LNCAP (cell line): ENCODE measurements around the gene KIF4A.
A peak's percentile ranks its signal among the peaks of the same experiment; 100 is the strongest.

Source experiments
- TF ChIP-seq, protein P1 (sequence below): fragments of 450-650 bp; IDR thresholded peaks from 2 replicates; pipeline ENCODE4 v1.5.1; 2017; ENCODE audit warnings: mild to moderate bottlenecking

Gene KIF4A

DNA sequence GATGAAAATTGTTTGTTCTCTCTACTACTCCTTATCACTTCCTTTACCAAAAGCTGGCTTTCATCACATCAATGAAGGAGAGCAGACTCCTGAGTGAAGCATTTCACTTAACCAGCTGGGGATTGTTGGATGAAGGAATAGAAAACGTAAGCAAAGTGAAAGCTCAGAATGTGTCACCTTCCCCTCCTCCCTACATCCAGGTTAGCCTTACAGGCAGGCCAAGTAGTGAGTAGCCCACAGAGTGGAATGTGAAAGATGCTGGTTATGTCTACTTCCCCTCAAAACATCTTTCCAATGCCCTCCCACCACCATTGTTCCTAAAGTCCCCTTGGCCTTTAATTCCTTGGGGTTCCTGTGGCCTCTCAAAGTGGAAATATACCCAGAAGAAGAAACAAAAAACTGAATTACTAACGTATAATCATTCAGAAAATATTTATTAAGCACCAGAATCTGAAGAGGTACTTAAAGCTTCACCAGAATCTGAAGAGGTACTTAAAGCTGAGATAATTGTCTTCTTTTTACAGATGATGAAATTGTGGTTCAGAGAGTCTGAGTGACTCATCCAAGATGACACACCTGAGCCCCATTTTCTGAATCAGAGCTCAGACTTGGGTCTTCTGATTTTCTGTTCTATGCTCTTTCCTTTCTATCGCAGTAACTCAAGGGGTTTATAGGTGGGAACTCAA is 36.4 kb upstream of the KIF4A start:
- TF ChIP-seq, protein P1, sequence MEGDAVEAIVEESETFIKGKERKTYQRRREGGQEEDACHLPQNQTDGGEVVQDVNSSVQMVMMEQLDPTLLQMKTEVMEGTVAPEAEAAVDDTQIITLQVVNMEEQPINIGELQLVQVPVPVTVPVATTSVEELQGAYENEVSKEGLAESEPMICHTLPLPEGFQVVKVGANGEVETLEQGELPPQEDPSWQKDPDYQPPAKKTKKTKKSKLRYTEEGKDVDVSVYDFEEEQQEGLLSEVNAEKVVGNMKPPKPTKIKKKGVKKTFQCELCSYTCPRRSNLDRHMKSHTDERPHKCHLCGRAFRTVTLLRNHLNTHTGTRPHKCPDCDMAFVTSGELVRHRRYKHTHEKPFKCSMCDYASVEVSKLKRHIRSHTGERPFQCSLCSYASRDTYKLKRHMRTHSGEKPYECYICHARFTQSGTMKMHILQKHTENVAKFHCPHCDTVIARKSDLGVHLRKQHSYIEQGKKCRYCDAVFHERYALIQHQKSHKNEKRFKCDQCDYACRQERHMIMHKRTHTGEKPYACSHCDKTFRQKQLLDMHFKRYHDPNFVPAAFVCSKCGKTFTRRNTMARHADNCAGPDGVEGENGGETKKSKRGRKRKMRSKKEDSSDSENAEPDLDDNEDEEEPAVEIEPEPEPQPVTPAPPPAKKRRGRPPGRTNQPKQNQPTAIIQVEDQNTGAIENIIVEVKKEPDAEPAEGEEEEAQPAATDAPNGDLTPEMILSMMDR: no peak

DNA sequence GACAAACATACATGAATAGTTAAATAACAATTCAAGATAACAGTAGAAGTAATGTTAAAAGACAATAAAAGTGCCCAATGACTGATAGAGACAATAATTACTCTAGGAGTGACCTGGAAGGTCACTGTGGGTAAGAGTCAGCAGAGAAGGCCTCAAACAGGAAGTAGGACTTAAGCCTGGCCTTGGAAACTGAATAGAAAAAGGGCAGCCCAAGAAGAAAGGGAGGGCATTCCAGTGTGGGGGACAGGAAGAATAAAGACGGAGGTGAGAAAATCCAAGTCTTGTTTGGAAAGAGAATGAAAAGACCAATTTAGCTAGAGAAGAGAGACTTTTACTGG is 35.9 kb upstream of the KIF4A start:
- TF ChIP-seq, protein P1: no peak

DNA sequence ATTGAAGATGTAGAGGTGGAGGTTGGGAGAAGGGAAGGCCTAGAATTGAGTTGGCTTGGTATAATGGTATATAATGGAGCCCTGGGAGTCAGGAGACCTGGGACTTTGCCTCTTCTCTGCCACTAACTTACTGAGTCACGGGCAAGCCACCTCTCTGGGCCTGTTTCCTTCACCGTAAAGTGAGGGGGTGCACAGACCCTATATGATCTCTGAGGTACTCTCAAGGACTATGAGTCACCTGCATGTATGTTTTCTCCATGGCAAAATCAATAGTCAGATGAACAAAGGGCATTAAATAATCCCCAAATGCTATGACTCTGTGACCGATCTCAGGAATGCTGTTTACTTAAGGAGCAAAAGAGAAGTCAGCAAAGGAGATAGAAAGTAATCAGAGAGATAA is 35.0 kb upstream of the KIF4A start:
- TF ChIP-seq, protein P1: no peak

DNA sequence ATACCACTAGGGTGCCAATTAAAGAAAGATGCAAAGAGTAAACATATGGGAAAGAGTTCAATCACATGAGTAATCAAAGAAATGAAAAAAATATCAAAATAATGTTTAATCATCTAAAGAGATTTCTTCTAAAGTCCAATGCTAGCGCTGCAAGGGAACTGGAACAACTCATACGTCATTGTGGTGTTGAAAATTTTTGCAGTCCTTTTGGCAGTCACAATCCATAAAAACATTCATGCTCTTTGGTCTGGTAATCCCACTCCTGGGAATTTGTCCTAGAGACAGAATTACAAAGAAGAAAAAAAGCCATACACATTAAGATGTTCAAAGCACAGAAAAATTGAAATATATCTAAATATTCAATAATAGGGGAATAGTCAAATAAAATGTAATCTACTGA is 34.5 kb upstream of the KIF4A start:
- TF ChIP-seq, protein P1: no peak

DNA sequence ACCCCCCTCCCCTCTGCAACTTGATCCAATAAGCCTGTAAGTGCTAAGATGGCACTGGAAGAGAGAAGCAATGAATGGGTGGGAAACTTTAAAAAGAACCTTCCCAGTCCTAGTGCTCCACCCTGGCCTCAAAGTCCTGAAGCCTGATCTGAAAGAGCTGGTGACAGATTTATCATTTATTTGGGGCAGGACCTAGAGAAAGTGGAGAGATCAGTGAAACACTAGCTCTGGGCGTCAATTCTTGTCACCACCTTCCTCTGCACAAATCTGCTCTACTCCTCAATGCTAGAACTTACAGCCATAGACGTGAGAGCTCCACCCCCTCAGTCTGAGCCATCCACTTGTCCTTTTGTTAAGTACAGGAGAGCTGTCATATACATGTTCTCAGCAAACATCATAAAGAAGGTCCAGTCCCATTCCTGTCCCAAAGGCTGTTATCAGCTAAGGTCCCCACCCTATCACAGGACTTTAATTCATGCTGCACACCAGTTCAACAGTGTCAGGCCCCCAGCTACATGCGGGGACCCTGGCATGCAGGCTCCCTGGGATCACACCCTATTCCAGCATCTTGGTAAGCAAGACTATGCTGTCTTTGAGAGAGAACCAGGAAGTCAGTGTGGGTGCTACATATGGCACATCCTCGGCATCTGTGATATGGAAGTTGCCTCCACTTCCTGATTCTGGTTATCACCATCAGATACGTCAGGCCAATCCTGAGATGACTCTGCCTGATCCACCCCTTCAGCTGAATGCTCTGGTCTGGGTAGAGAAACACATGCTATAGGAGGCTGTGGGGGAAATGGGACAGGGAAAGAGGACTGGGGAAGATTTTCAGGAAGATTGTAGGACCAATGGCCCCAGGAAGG is 32.2 kb upstream of the KIF4A start:
- TF ChIP-seq, protein P1: no peak

DNA sequence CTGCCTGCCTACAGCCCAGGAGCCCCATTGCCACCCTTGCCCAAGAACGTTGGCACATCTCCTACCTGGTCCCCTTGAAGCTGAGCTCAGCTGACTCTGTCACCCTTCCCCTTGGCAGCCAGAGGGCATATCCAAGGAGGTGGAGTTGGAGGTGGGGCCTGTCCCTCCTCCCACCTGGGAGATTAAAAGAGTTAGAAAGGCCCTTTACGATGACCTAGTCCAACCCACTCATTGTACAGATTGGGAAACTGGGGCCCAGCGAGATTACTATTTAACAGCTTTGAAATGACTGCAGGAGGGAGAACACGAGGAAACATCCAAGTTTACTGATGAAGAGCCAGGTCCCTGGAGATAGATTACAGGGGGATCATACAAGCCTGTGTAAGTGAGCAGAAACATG is 29.8 kb upstream of the KIF4A start, which contains the start of gene P2RY4:
TSS of gene P2RY4 (minus strand) at position 101 of the 400 bp plus-strand sequence. CDS start 580 bp downstream, outside the sequence.
- TF ChIP-seq, protein P1: no peak

DNA sequence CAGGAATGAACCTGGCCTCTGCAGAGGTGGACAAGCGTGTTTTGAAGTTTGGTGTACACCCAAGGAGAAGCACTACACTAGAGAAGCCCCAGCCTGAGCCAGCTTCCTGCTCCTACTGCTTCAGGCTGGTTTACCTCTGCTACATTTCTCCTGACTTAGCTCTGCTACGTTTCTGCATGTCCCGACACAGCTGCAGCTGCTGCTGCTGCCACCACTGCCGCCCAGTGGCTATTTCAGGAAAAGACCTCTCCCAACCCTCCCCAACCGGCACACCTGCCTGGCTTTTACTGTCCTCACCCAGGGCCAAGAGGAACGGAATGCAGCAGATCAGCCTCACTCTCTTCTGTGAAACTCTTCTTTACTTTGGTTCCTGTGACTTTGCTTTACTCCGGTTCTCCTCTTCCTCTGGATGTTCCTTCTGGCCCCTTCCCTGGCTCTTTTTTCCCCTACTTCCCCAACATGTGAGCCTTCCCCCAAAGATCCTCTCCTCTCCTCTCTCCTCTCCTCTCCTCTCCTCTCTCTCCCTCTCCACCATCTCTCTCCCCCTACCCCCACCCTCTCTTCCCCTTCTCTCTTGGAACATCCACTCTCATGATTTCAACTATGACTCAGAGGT is 26.8 kb upstream of the KIF4A start:
- TF ChIP-seq, protein P1: peak; percentile 62
